Stimulated activated CD8-positive, alpha-beta memory T cell treated with anti-CD3 and anti-CD28 coated beads, Interleukin-7, amount 100 ng/mL, for 1 hour (primary cell): ENCODE results near the gene SPTBN1.

Experiments
- DNase-seq, 2 donors: peaks; one replicate each; pipeline ENCODE4 v3.0.0-alpha.2; 2020; ENCODE audit warnings: low read depth in 2 of 2

Gene SPTBN1

GRCh38 chr2:54553775-54554174, 97.6 kb downstream of the SPTBN1 start:
- no peak for DNase-seq

GRCh38 chr2:54555318-54555837, 99.3 kb downstream of the SPTBN1 start:
- no peak for DNase-seq

- DNase-seq = no peak
Measured at GRCh38 chr2:54556621-54557121, 100.5 kb downstream of the SPTBN1 start.

- DNase-seq = no peak
Measured at GRCh38 chr2:54557211-54557600, 101.1 kb downstream of the SPTBN1 start.

GRCh38 chr2:54557601-54558187, 101.6 kb downstream of the SPTBN1 start:
- peak; percentile 45 to 53 for DNase-seq

- DNase-seq = no peak
Measured at GRCh38 chr2:54558188-54559005, 102.3 kb downstream of the SPTBN1 start.

GRCh38 chr2:54559006-54559445, 102.9 kb downstream of the SPTBN1 start:
- no peak for DNase-seq

GRCh38 chr2:54559593-54560145, 103.5 kb downstream of the SPTBN1 start:
- DNase-seq = no peak

GRCh38 chr2:54560146-54560881, 104.2 kb downstream of the SPTBN1 start:
- DNase-seq = no peak

GRCh38 chr2:54561010-54561409, 104.9 kb downstream of the SPTBN1 start:
- no peak for DNase-seq

- DNase-seq = no peak
Measured at GRCh38 chr2:54564439-54564838, 108.3 kb downstream of the SPTBN1 start.

GRCh38 chr2:54565551-54565950, 109.4 kb downstream of the SPTBN1 start:
- no peak for DNase-seq

GRCh38 chr2:54566896-54567295, 110.8 kb downstream of the SPTBN1 start:
- no peak for DNase-seq

GRCh38 chr2:54568876-54569321, 112.8 kb downstream of the SPTBN1 start:
- DNase-seq = no peak

GRCh38 chr2:54569745-54570301, 113.7 kb downstream of the SPTBN1 start:
- DNase-seq = no peak

- no peak for DNase-seq
Measured at GRCh38 chr2:54570321-54570855, 114.3 kb downstream of the SPTBN1 start.

- no peak for DNase-seq
Measured at GRCh38 chr2:54570925-54571694, 115.0 kb downstream of the SPTBN1 start.

- DNase-seq = no peak
Measured at GRCh38 chr2:54572262-54572635, 116.1 kb downstream of the SPTBN1 start.

GRCh38 chr2:54572636-54573536, 116.8 kb downstream of the SPTBN1 start:
- DNase-seq = no peak
